A673 (cell line): ENCODE measurements around the gene TMEM131L. TPM values are rescaled to one million over a fixed set of nuclear protein-coding genes. Genes with fewer than 3 reads are reported as not detected.

Experiments used
- BruUV-seq: library from RNA; stranded (reverse); fragments of 400-500 nt; replicated peaks from 2 replicates; lab custom pipeline; 2021; lab: Mats Ljungman, UMichigan
- CTCF ChIA-PET: fragments of 300-600 bp; sonication (Branson Sonifier 250); formaldehyde crosslinking; loops from one replicate; lab custom pipeline; 2022; ENCODE audit warnings: antibody characterized with exemption; lab: Charles Lee
- POLR2A ChIA-PET: fragments of 300-600 bp; sonication (Branson Sonifier 250); formaldehyde crosslinking; loops from one replicate; lab custom pipeline; 2022; ENCODE audit warnings: antibody characterized with exemption; ENCODE audit not compliant: low non-redundant PET; lab: Charles Lee
- DNase-seq: peaks from one replicate; pipeline ENCODE4 v3.0.0-alpha.2; 2015; ENCODE audit warnings: low spot score
- H3K27ac ChIP-seq: fragments of 200-600 bp; sonication (generic); 2 replicates; pipeline ENCODE4 v1.5.1; 2016; ENCODE audit warnings: mixed run types, low read depth, mild to moderate bottlenecking, mixed read lengths, antibody characterized with exemption, low read length; ENCODE audit not compliant: poor library complexity, severe bottlenecking
- H3K27me3 ChIP-seq: fragments of 200-600 bp; sonication (generic); replicated peaks from 2 replicates; pipeline ENCODE4 v1.6.1; 2017; ENCODE audit warnings: mixed run types, low read depth, mild to moderate bottlenecking, mixed read lengths, antibody characterized with exemption, low read length; ENCODE audit not compliant: insufficient read depth, poor library complexity
- H3K36me3 ChIP-seq: fragments of 200-600 bp; sonication (generic); 2 replicates; pipeline ENCODE4 v1.6.1; 2016; ENCODE audit warnings: mixed run types, mild to moderate bottlenecking, mixed read lengths, antibody characterized with exemption, low read length; ENCODE audit not compliant: insufficient read depth, poor library complexity, severe bottlenecking
- H3K4me1 ChIP-seq: fragments of 200-600 bp; sonication (generic); 2 replicates; pipeline ENCODE4 v1.6.1; 2017; ENCODE audit warnings: mixed run types, mild to moderate bottlenecking, mixed read lengths, antibody characterized with exemption, low read length; ENCODE audit not compliant: insufficient read depth, poor library complexity, severe bottlenecking
- H3K4me3 ChIP-seq: fragments of 200-600 bp; sonication (generic); 2 replicates; pipeline ENCODE4 v1.5.1; 2016; ENCODE audit warnings: low read depth, mixed run types, mild to moderate bottlenecking, mixed read lengths, low read length; ENCODE audit not compliant: poor library complexity, severe bottlenecking
- H3K9me3 ChIP-seq: fragments of 200-600 bp; sonication (generic); 2 replicates; pipeline ENCODE4 v1.6.1; 2016; ENCODE audit warnings: mixed run types, low read depth, mild to moderate bottlenecking, mixed read lengths, antibody characterized with exemption, low read length; ENCODE audit not compliant: poor library complexity, severe bottlenecking
- CTCF ChIP-seq: fragments of 300-800, 200-600 bp; sonication (generic); conservative IDR thresholded peaks from 2 replicates; pipeline ENCODE4 v1.5.1; 2017; ENCODE audit warnings: low read depth, mild to moderate bottlenecking, antibody characterized with exemption, low read length, moderate library complexity, mixed read lengths
- EZH2 ChIP-seq: fragments of 200-600 bp; sonication (generic); IDR thresholded peaks from 2 replicates; pipeline ENCODE4 v1.6.1; 2017; ENCODE audit warnings: borderline replicate concordance, low read depth, mild to moderate bottlenecking, mixed read lengths, antibody characterized with exemption, low read length; ENCODE audit not compliant: poor library complexity, severe bottlenecking
- intact Hi-C: fragments of 100-400 bp; cut with micrococcal nuclease; formaldehyde crosslinking; loops from one replicate; pipeline ENCODE4 v1.10.0; 2022; ENCODE audit not compliant: unreplicated experiment
- total RNA-seq: library from RNA; stranded (reverse); gene quantifications from 2 replicates; pipeline ENCODE4 v1.2.3, GENCODE V29; 2021

Gene TMEM131L
- total RNA-seq, 1 experiment from 2014 or later: 18.4 TPM

- Histone ChIP-seq H3K4me1 (peaks cover 8% of the 10 kb centered on the region), H3K27me3 (no peaks in the 10 kb centered on the region), H3K4me3 (no peak overlapping the region), H3K27ac (no peak overlapping the region), H3K36me3 (no peaks in the 10 kb centered on the region), H3K9me3 (no peaks in the 10 kb centered on the region)
- intact Hi-C loops: no loop called here
- no TSS peak for BruUV-seq
- ChIA-PET POLR2A (no interaction called here), CTCF (no interaction called here)
- DNase-seq: no peak
- TF ChIP-seq EZH2: no peak
- no peak for TF ChIP-seq CTCF
Observed at GRCh38 chr4:153451911-153452657, 14.1 kb upstream of the TMEM131L start.

DNA sequence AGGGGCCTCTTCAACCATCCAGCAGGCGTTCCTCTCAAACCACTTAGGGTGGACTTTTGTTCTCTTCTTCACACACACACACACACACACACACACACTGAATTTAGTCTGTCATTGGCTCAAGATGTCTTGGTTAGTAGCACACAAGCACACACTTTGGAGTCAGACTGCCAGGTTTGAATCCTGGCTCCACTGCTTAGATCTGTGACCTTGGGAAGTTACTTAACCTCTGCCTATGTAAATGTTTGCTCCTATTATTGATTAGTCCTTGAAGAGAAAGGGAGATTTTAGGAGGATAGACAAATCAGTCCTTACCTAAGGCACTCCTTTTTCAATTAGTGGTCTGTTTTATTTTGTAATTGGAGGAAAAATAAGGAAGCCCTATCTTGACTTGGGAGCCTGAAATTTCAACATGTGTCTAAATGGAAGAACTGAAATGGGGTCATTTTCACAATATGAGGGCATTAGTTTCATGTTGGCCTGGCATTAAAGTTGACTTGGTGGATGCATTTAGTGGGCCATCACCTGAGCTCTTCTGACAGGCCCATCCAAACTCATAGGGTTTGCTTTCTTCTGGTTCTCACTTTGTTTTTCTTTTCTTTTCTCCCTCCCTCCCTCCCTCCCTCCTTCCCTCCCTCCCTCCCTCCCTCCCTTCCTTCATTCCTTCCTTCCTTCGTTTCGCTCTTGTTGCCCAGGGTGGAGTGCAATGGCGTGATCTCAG is 13.3 kb upstream of the TMEM131L start:
- intact Hi-C loops: no loop called here
- no peaks in the 10 kb centered on the region for H3K9me3 ChIP-seq
- no TSS peak for BruUV-seq
- H3K27me3 ChIP-seq: no peaks in the 10 kb centered on the region
- CTCF ChIA-PET: no interaction called here
- TF ChIP-seq EZH2 (no peak), CTCF (no peak)
- no peaks in the 10 kb centered on the region for H3K36me3 ChIP-seq
- no peak for DNase-seq
- H3K4me1 ChIP-seq: peaks cover 3% of the 10 kb centered on the region
- H3K4me3 ChIP-seq: no peak overlapping the region
- POLR2A ChIA-PET: no interaction called here
- H3K27ac ChIP-seq: no peak overlapping the region

GRCh38 chr4:153453402-153453801 is 12.8 kb upstream of the TMEM131L start:
- DNase-seq: no peak
- H3K27me3 ChIP-seq: no peaks in the 10 kb centered on the region
- no peaks in the 10 kb centered on the region for H3K4me1 ChIP-seq
- ChIA-PET CTCF (no interaction called here), POLR2A (no interaction called here)
- no peaks in the 10 kb centered on the region for H3K36me3 ChIP-seq
- H3K27ac ChIP-seq: no peak overlapping the region
- TF ChIP-seq CTCF (no peak), EZH2 (no peak)
- no peaks in the 10 kb centered on the region for H3K9me3 ChIP-seq
- BruUV-seq: no TSS peak
- no peak overlapping the region for H3K4me3 ChIP-seq
- intact Hi-C loops: no loop called here
